Frontal cortex (tissue), 4 donors: ENCODE results near the gene GPR157. TPM values are rescaled to one million over a fixed set of nuclear protein-coding genes. Genes with fewer than 3 reads are reported as not detected.

Source experiments
- DNase-seq, 2 donors: peaks; one replicate each; pipeline ENCODE4 v3.0.0; 2012; ENCODE audit warnings: low spot score in 2 of 2
- FAIRE-seq: peaks from 2 replicates; lab custom pipeline; 2012; peaks lifted over from hg19 to GRCh38; lab: Jason Lieb, UNC
- small RNA-seq: library from RNA; depleted of rRNA; stranded (forward); fragments of <200 nt; gene quantifications from one replicate; pipeline ENCODE3, GENCODE V24; 2014
- total RNA-seq: library from RNA; depleted of rRNA; stranded (reverse); fragments of >200 nt; gene quantifications from one replicate; pipeline ENCODE4 v1.2.3, GENCODE V29; 2014
- donor health status: control.
- donor health status: control.
- donor health status: control.

Gene GPR157
- total RNA-seq, 1 donor from 2014 or later = 0.41 TPM

- FAIRE-seq = no peak
- DNase-seq = no peak
These were observed 59.4 kb downstream of the GPR157 start, which contains the start of gene SLC2A5 for GRCh38 chr1:9069326-9070100. TSS of gene SLC2A5 (minus strand) at chr1:9069635. CDS start at chr1:9069536, 99 bp downstream.

GRCh38 chr1:9068981-9069325 lies 59.9 kb downstream of the GPR157 start:
- no peak for DNase-seq
- no peak for FAIRE-seq

- FAIRE-seq (no peak), DNase-seq (no peak)
These were observed 61.7 kb downstream of the GPR157 start for GRCh38 chr1:9066945-9067807.

- FAIRE-seq (no peak), DNase-seq (no peak)
These were observed 63.6 kb downstream of the GPR157 start for GRCh38 chr1:9065213-9065751.

DNA sequence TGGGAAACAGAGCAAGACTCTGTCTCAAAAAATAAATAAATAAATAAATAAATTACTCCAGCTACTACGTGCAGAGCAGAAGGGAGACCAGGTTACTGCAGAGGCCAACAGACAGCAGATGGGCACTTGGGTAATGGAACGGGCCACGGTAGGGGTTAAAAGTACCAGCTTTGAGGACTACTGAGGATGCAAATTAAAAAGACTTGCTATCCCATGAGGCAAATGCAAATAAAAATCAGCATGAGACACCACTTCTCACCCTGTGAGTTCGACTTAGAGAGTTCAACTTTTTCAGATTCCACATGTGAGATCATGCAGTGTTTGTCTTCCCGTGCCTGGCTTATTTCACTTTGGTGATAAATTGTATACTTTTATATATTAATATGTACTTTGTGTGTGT lies 66.1 kb downstream of the GPR157 start:
- DNase-seq = no peak
- FAIRE-seq = no peak

- FAIRE-seq = no peak
- DNase-seq = no peak
These were observed 66.9 kb downstream of the GPR157 start for GRCh38 chr1:9062021-9062471.

DNA sequence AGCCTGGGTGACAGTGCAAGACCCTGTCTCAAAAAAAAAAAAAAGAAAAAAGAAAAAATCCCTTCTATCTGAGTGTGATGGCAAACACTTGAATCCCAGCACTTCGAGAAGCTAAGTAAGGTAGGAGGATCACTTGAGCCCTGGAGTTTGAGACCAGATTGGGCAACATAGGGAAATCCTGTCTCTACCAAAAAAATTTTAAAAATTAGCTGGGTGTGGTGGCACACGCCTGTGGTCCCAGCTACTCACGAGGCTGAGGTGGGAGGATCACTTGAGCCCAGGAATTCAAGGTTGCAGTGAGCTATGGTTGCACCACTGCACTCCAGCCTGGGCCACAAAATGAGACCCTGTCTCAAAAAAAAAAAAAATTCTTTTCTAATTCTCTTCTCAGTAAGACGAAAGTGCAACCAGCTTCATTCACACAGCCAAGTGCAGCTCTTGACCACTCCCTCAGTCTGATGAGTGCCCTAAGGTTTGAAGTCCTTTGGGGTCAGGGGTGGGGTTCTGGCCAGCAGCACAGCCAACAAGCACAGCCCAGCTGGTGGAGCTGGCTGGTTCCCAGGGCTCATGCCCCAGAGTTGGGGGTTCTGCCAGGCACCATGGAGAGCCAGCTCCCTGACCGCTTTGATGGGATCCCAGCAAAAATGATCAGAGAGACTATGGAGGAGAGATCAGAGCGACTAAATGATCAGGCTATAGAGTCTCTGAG lies 67.5 kb downstream of the GPR157 start:
- FAIRE-seq = no peak

DNA sequence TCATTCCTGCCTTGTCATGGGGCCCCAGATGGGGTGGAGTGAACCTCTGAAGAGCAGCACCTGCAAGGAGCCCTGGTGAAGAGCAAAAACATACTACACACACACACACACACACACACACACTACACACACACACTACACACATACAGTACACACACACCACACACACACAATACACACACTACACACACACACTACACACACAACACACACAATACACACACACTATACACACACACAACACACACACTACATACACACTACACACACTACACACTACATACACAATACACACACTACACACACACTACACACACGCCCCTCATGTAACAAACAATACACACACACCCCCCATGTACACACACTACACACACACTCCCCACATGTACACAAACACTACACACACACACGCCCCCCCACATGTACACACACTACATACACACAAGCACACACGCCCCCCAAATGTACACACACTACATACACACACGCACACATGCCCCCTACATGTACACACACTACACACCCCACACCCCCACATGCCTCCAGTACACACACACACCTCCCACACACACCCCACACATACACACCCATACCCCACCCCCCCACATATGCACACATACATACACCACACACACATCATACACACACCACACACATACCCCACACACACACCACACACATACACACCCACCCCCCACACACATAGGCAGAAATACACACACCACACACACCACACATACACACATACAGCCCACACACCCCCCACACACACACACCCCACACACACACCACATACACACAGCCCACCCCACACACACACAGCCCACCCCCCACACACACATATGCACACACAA lies 68.8 kb downstream of the GPR157 start:
- FAIRE-seq (no peak), DNase-seq (no peak)

More for the DNA sequence above, 67.5 kb downstream of the GPR157 start:
- no peak for DNase-seq

GRCh38 chr1:9058465-9058864 lies 70.4 kb downstream of the GPR157 start:
- no peak for FAIRE-seq

GRCh38 chr1:9057851-9058250 lies 71.1 kb downstream of the GPR157 start:
- no peak for FAIRE-seq
- no peak for DNase-seq

More at GRCh38 chr1:9058465-9058864, 70.4 kb downstream of the GPR157 start:
- no peak for DNase-seq

GRCh38 chr1:9052272-9053049 lies 76.4 kb downstream of the GPR157 start:
- DNase-seq = no peak

GRCh38 chr1:9051379-9051778 lies 77.5 kb downstream of the GPR157 start:
- no peak for FAIRE-seq

More at GRCh38 chr1:9052272-9053049, 76.4 kb downstream of the GPR157 start:
- FAIRE-seq = no peak

DNA sequence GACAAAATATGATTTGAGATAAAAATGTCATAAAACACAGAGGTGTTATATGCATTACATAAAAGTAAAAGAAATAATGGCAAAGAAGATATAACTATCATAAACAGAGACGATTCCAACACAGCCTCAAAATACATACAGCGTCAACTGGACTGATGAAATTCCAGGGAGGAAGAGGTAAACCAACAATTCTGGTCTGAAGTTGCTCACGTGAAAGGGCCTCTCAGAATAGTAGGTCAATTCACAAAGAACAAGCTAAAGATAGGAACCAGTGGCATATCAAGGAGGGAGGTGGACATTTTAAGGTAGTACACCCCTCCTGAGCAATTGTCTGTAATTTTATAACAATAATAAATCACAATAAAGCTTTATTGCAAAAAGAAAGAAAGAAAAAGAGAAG lies 78.1 kb downstream of the GPR157 start:
- FAIRE-seq (no peak), DNase-seq (no peak)

More at GRCh38 chr1:9051379-9051778, 77.5 kb downstream of the GPR157 start:
- DNase-seq = no peak

Small RNAs within 50 kb of the gene (small RNA-seq; reads per million reads assigned to genes)
- not detected for gene RF00424

Other genes starting within 250 kb of the GPR157 start
- not detected for gene CA6, start 183.2 kb downstream of the GPR157 start, total RNA-seq
- gene SLC2A7, start 102.7 kb downstream of the GPR157 start, total RNA-seq = not detected
- gene SLC2A5, start 59.5 kb downstream of the GPR157 start, total RNA-seq = 0.82 TPM
- 5.3 TPM for gene H6PD, start 105.7 kb upstream of the GPR157 start, total RNA-seq
- gene SPSB1, start 163.8 kb upstream of the GPR157 start, total RNA-seq = 2.9 TPM